Cerebellar cortex (tissue), 1 donor: ENCODE results near the gene PRM1.

Experiments used
- DNase-seq: peaks from one replicate; pipeline ENCODE4 v3.0.0-alpha.2; 2015; ENCODE audit warnings: low spot score

The PRM1 gene

GRCh38 chr16:11253995-11254912, 26.9 kb downstream of the PRM1 start:
- no peak for DNase-seq

GRCh38 chr16:11253009-11253994, 27.8 kb downstream of the PRM1 start:
- no peak for DNase-seq

- no peak for DNase-seq
Measured at GRCh38 chr16:11252482-11252931, 28.6 kb downstream of the PRM1 start.

GRCh38 chr16:11251525-11252481, 29.3 kb downstream of the PRM1 start:
- no peak for DNase-seq

- DNase-seq, result no peak
Measured at GRCh38 chr16:11250786-11251524, 30.2 kb downstream of the PRM1 start.

GRCh38 chr16:11250091-11250785, 30.9 kb downstream of the PRM1 start:
- no peak for DNase-seq

- no peak for DNase-seq
Measured at GRCh38 chr16:11249233-11250061, 31.7 kb downstream of the PRM1 start.

- DNase-seq, result no peak
Measured at GRCh38 chr16:11248133-11248532, 33.0 kb downstream of the PRM1 start.

- no peak for DNase-seq
Measured at GRCh38 chr16:11245988-11246387, 35.1 kb downstream of the PRM1 start.

GRCh38 chr16:11245222-11245737, 35.9 kb downstream of the PRM1 start:
- no peak for DNase-seq

GRCh38 chr16:11242658-11243057, 38.5 kb downstream of the PRM1 start:
- DNase-seq, result peak; percentile 88

GRCh38 chr16:11241480-11242204, 39.5 kb downstream of the PRM1 start:
- no peak for DNase-seq

GRCh38 chr16:11240636-11241473, 40.3 kb downstream of the PRM1 start:
- DNase-seq, result no peak

GRCh38 chr16:11239644-11240632, 41.2 kb downstream of the PRM1 start:
- no peak for DNase-seq

GRCh38 chr16:11238272-11239202, 42.6 kb downstream of the PRM1 start:
- DNase-seq, result no peak
